ENCODE measurements around the gene PRRX1.

- TF ChIP-seq SUZ12 (IDR thresholded peaks at IDR 0.05) (no peak), CTBP1 (IDR thresholded peaks at IDR 0.05; ENCODE audit: borderline replicate concordance) (no peak), BHLHE40 (IDR thresholded peaks at IDR 0.05; ENCODE audit: borderline replicate concordance) (no peak), SP1 (IDR thresholded peaks at IDR 0.05) (no peak), FOXK2 (IDR thresholded peaks at IDR 0.05) (no peak), FOXA1 (IDR thresholded peaks at IDR 0.05) (no peak), FOXM1 (IDR thresholded peaks at IDR 0.05; ENCODE audit: borderline replicate concordance) (no peak), ELF4 (IDR thresholded peaks at IDR 0.05) (no peak)
Observed at GRCh38 chr1:170749959-170750358, 86.0 kb downstream of the PRRX1 start.

All from HEK293T (cell line).